Right lobe of liver (tissue), 4 donors: Measurements from ENCODE around the gene TFEB.

ENCODE experiments used
- CTCF ChIP-seq, 4 donors: fragments of 200-600 bp in 3 of 4; fragments of 450-650 bp in 1 of 4; IDR thresholded peaks; one replicate each; pipeline versions ENCODE4 v1.5.1 to v1.8.0; 2016 to 2022; ENCODE audit warnings: antibody characterized with exemption in 4 of 4, mild to moderate bottlenecking in 2 of 4
- POLR2A ChIP-seq: fragments of 450-650 bp; IDR thresholded peaks from one replicate; pipeline ENCODE4 v1.6.1; 2017; ENCODE audit warnings: antibody characterized with exemption, mild to moderate bottlenecking
- donor health status: DM: no; HTN: no; CAD: no.
- donor health status: DM: no; HTN: no; CAD: no.
- donor health status: DM: no; HTN: yes; CAD: no.

- TF ChIP-seq POLR2A = no peak
- no peak for TF ChIP-seq CTCF (IDR thresholded peaks at IDR 0.05)
These were observed 10.7 kb upstream of the TFEB start for GRCh38 chr6:41746107-41746506.
